T-helper 2 cell treated with Interferon-gamma antibody and Interleukin-4, amounts not matched to agents 5 μg/mL and 100 μg/mL, for 36 hours (primary cell): ENCODE measurements around the gene WDTC1.

ENCODE experiments used
- DNase-seq: peaks from one replicate; pipeline ENCODE4 v3.0.0; 2021; ENCODE audit warnings: low spot score
- H3K27ac Mint-ChIP-seq: one replicate; pipeline ENCODE4 v1.8.0; 2021; ENCODE audit warnings: mild to moderate bottlenecking, mixed read lengths
- H3K27me3 Mint-ChIP-seq: one replicate; pipeline ENCODE4 v1.8.0; 2021; ENCODE audit warnings: low read depth, mixed read lengths
- H3K36me3 Mint-ChIP-seq: one replicate; pipeline ENCODE4 v1.8.0; 2021; ENCODE audit warnings: low read depth, mixed read lengths
- H3K4me1 Mint-ChIP-seq: one replicate; pipeline ENCODE4 v1.8.0; 2021; ENCODE audit warnings: low read depth, mixed read lengths
- H3K4me3 Mint-ChIP-seq: one replicate; pipeline ENCODE4 v1.8.0; 2022; ENCODE audit warnings: mild to moderate bottlenecking, moderate library complexity, mixed read lengths
- H3K9me3 Mint-ChIP-seq: one replicate; pipeline ENCODE4 v1.8.0; 2021; ENCODE audit warnings: mixed read lengths

The WDTC1 gene

DNA sequence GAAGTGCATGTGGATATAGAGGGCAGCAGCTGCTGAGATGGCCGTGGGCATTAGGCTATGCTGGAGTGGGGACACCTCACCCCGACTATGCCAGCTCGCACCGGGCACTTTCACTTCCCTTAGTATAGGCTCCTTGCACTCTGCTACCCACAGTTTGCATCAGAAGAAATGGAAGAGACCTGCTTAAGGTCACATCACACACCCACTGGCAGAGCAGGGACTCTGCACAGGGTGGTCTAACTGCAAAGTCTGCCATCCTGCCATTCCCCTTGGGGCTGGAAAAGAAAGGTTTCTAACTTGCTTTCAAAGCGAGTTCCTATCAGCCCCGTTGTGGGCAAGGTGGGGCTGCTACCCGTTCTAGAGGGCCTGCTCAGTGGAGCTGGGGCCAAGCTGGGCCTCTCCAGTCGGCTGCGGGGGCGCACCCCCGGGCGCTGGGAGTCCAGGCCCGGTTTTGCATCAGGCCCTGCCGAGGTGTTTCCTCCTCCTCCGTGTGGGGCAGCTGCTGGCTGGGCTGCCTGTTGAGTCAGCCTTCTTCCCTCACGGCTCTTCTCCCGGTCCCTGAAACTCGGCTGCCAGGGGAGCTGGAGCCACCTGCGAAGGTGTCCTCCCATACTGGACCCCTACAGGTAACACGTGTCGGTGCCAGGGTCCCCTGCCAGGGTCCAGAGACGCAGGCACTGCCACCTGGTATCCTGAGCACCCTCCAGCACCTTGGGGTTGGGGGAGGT lies 107.3 kb downstream of the WDTC1 start, which contains the start of gene SYTL1:
SYTL1 (plus strand) TSS at position 498 of the 728 bp plus-strand sequence. CDS start 3,313 bp downstream, outside the sequence.
- peak; percentile 69 for DNase-seq
- no peaks in the 10 kb centered on the region for H3K27me3 Mint-ChIP-seq
- H3K4me3 Mint-ChIP-seq, result peak within 1 kb of the TSS; percentile 85
- peaks cover 23% of the 10 kb centered on the region for H3K36me3 Mint-ChIP-seq
- H3K4me1 Mint-ChIP-seq, result peaks cover 36% of the 10 kb centered on the region
- no peaks in the 10 kb centered on the region for H3K9me3 Mint-ChIP-seq
- peak within 1 kb of the TSS; percentile 86 for H3K27ac Mint-ChIP-seq

DNA sequence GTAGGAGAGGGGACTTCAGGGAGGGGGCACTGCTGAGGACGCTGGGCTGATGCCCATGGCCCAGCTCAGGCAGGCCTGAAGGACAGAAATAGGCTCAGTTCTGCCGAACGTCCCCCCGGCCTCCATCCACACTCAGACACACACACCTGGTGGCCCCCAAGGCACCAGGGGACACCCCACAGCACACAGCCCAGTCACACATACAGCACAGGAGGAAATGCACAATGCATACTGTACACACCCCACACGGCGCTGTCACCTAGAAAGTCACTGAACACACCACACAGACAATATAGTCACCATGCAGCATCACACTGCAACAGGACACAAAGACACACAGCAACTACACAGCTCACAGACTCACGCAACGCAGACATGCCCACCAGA lies 108.0 kb downstream of the WDTC1 start:
- peaks cover 25% of the 10 kb centered on the region for H3K36me3 Mint-ChIP-seq

DNA sequence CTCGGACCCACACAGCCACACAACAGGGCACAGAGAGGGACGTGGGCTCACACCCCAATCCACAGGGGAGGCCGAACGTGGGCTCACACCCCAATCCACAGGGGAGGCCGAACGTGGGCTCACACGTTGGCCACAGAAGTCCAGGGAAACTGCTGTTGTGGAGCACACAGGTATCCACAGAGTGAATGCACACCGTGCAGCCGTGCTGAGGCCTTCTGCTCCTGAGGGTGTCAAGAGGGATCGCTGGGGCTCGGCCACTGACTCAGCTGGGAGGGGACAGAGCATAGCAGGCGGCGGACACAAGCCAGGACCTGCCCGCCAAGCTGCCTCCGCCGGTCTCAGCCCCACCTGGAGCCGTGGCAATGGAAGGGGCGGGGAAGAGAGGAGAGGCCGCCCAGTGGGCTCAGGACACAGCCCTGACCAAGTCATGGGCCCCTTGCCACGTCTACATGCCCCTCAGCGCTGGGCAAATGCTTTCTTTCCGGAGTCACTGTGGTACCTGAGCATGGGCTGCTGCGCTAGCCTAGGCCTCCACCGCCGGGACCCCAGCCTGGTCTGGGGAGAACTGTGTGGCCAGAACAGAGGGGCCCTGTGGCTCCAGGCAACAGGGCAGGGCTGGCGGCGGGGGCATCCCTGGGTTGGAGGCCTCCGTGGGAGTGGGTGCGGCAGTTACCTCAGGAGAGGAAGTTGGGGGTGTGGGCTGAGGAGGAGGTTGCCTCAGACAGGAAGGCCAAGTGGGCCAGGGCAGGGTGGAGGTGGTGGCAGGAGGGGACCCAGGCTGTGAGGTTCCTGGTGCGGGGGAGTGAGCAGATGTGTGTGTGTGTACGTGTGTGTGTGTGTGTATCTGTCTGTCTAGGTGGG lies 108.6 kb downstream of the WDTC1 start:
- Mint-ChIP-seq H3K9me3 (no peaks in the 10 kb centered on the region), H3K4me3 (peak overlapping the region; percentile 85), H3K27me3 (no peaks in the 10 kb centered on the region), H3K27ac (peak overlapping the region; percentile 86), H3K36me3 (peaks cover 29% of the 10 kb centered on the region), H3K4me1 (peaks cover 40% of the 10 kb centered on the region)
- peak; percentile 67 for DNase-seq

More for the DNA sequence above, 108.0 kb downstream of the WDTC1 start:
- H3K27me3 Mint-ChIP-seq, result no peaks in the 10 kb centered on the region
- DNase-seq, result peak; percentile 28
- peak overlapping the region; percentile 85 for H3K4me3 Mint-ChIP-seq
- H3K9me3 Mint-ChIP-seq, result no peaks in the 10 kb centered on the region
- peaks cover 38% of the 10 kb centered on the region for H3K4me1 Mint-ChIP-seq
- H3K27ac Mint-ChIP-seq, result peak overlapping the region; percentile 86

DNA sequence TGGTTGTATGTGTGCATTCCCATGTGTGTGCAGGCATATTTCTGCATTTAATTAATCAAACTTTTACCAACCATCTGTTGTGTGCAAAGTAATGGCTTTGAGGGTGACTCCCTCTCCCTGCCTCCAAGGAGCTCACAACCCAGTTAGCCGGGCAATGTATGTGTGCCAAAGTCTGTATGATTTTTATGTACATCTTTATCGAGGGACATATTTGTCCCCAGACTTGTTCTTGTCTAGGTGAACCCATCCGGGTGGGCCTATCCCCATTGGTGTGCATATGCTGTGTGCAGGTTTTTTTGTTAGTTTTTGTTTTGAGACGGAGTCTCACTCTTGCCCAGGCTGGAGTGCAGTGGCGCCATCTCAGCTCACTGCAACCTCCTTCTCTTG lies 109.2 kb downstream of the WDTC1 start:
- Mint-ChIP-seq H3K9me3 (no peaks in the 10 kb centered on the region), H3K4me1 (peaks cover 40% of the 10 kb centered on the region), H3K36me3 (peaks cover 29% of the 10 kb centered on the region), H3K27me3 (no peaks in the 10 kb centered on the region), H3K4me3 (peak overlapping the region; percentile 85), H3K27ac (peak overlapping the region; percentile 86)
- no peak for DNase-seq

DNA sequence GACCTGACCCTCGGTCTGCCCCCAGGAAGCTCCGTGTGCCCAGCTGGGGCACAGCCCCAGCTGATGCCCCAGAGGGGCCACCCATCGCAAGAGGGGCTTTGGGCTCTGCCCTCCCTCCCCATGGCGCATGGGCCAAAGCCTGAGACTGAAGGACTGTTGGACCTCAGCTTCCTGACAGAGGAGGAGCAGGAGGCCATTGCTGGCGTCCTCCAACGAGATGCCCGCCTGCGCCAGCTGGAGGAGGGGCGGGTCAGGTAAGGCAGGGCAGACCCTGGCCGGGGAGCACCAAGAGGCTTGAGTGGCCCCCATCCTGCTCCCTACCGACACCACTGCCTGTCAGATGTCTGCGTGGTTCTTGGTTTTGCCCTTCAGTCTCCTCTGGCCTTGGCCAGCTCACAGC lies 110.8 kb downstream of the WDTC1 start:
- H3K4me1 Mint-ChIP-seq, result peaks cover 32% of the 10 kb centered on the region

DNA sequence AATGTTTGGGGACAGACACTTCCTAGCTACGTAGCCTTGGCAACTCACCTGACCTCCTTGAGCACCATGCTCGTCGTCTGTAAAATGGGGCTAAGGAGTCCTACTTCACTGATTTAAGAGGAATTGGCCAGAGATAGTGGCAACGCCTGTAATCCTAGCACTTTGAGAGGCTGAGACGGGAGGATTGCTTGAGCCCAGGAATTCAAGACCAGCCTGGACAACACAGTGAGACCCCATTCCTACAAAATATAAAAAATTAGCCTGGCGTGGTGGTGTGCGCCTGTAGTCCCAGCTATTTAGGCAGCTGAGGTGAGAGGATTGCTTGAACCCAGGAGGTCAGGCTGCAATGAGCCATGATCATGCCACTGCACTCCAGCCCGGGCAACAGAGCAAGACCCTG lies 111.9 kb downstream of the WDTC1 start:
- Mint-ChIP-seq H3K27me3 (no peaks in the 10 kb centered on the region), H3K27ac (peak overlapping the region; percentile 52)

More for the DNA sequence above, 110.8 kb downstream of the WDTC1 start:
- H3K4me3 Mint-ChIP-seq, result peak overlapping the region; percentile 71
- H3K9me3 Mint-ChIP-seq, result no peaks in the 10 kb centered on the region
- DNase-seq, result no peak
- H3K27me3 Mint-ChIP-seq, result no peaks in the 10 kb centered on the region
- H3K36me3 Mint-ChIP-seq, result peaks cover 28% of the 10 kb centered on the region
- no peak overlapping the region for H3K27ac Mint-ChIP-seq

DNA sequence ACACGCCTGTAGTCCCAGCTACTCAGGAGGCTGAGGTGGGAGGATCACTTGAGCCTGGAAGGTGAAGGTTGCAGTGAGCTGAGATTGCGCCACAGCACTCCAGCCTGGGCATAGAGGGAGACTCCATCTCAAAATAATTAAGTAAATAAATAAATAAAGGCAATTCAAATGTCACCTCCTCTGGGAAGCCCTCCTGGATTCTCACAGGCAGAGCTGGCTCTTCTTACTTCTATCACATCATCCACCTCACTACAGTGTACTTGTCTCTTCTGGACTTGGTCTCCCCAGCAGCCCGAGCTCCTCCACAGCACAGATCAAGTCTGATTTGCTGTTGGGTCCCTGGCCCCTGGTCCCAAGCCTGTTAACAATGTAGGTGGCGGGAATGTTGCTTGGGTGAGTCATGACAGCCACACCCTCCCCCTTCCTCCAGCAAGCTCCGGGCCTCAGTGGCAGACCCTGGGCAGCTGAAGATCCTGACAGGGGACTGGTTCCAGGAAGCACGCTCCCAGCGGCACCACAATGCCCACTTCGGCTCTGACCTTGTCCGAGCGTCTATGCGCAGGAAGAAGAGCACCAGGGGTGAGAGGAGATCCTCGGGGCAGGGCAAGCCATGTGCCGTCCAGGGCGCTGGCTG lies 112.7 kb downstream of the WDTC1 start:
- no peak for DNase-seq
- Mint-ChIP-seq H3K4me1 (peaks cover 23% of the 10 kb centered on the region), H3K9me3 (no peaks in the 10 kb centered on the region), H3K27ac (no peak overlapping the region), H3K36me3 (peaks cover 33% of the 10 kb centered on the region), H3K4me3 (no peak overlapping the region), H3K27me3 (no peaks in the 10 kb centered on the region)

More for the DNA sequence above, 111.9 kb downstream of the WDTC1 start:
- peaks cover 26% of the 10 kb centered on the region for H3K4me1 Mint-ChIP-seq
- H3K36me3 Mint-ChIP-seq, result peaks cover 31% of the 10 kb centered on the region
- no peaks in the 10 kb centered on the region for H3K9me3 Mint-ChIP-seq
- no peak for DNase-seq
- H3K4me3 Mint-ChIP-seq, result peak overlapping the region; percentile 59

DNA sequence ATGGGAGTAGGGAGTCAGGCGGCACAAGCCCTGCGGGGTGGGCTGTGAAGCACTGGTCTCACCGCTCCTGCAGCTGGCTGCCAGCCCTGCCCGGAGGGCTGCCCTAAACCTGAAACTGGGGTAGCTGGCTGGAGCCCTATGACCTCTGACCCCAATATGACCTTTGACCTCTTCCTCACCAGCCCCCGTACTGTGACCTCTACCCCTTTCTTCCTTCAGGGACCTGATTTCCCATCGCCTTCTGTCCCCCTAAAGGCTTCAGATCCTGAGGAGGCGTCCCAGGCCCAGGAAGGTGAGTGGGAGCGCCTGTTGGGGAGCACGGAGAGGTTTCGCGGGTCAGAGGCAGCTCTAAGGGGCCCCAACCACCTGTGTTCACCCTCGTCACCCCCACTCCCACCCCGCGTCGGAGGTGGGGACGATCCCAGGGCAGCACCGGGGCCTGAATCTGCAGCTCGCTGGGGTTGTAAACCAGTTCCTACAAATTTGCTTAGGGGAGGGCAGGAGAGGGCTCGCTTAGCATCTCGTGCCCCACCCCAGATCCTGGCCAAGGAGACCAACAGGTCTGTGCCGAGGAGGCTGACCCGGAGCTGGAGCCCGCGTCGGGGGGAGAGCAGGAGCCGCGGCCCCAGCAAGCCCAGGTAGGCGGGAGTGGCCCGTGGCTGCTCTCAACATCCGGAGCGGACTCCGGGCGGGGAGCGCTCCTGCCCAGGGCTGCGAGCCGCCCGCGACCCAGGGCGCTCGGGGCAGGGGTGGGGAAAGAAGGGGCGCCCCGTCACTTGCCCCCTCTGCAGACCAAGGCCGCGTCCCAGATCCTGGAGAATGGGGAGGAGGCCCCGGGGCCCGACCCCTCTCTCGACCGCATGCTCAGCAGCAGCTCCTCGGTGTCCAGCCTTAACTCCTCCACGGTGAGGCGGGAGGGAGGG lies 114.7 kb downstream of the WDTC1 start:
- Mint-ChIP-seq H3K27ac (no peak overlapping the region), H3K4me3 (peak overlapping the region; percentile 46), H3K36me3 (peaks cover 25% of the 10 kb centered on the region), H3K27me3 (no peaks in the 10 kb centered on the region), H3K9me3 (no peaks in the 10 kb centered on the region), H3K4me1 (peaks cover 12% of the 10 kb centered on the region)
- DNase-seq, result peak; percentile 21

DNA sequence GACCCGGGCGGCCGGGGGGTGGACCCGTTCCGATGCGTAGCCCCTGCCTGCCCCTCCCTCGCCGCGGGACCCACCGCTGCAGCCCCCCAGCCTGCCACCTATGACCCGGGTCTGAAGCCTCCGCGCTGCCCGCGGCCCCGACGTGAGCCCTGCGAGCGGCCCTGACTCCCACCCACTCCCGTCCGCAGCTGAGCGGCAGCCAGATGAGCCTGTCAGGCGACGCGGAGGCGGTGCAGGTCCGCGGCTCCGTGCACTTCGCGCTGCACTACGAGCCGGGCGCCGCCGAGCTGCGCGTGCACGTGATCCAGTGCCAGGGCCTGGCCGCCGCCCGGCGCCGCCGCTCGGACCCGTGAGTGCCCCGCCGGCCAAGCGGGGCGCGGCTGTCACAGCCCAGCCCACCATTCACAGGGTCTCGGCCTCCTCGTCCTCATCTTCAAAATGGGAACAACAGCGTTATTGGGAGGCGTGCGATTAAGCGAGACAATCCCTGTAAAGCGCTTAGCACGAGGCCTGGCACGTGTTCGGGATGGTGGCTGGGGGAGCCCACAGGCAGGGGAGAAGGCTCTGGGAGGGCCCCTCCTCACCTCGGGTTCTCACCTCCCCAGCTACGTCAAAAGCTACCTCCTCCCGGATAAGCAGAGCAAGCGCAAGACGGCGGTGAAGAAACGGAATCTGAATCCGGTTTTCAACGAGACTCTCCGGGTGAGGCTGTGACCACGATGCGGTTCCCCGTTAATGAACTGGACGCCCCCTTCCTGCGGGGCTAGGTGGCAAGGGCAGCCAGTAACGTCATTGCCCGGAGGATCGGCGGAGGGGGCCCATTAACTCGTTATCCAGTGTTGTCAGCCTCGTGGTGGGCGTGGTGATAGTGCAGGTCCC lies 115.6 kb downstream of the WDTC1 start:
- DNase-seq, result no peak
- no peaks in the 10 kb centered on the region for H3K9me3 Mint-ChIP-seq
- peaks cover 9% of the 10 kb centered on the region for H3K4me1 Mint-ChIP-seq
- no peak overlapping the region for H3K27ac Mint-ChIP-seq
- H3K4me3 Mint-ChIP-seq, result no peak overlapping the region
- H3K36me3 Mint-ChIP-seq, result peaks cover 21% of the 10 kb centered on the region
- H3K27me3 Mint-ChIP-seq, result no peaks in the 10 kb centered on the region

DNA sequence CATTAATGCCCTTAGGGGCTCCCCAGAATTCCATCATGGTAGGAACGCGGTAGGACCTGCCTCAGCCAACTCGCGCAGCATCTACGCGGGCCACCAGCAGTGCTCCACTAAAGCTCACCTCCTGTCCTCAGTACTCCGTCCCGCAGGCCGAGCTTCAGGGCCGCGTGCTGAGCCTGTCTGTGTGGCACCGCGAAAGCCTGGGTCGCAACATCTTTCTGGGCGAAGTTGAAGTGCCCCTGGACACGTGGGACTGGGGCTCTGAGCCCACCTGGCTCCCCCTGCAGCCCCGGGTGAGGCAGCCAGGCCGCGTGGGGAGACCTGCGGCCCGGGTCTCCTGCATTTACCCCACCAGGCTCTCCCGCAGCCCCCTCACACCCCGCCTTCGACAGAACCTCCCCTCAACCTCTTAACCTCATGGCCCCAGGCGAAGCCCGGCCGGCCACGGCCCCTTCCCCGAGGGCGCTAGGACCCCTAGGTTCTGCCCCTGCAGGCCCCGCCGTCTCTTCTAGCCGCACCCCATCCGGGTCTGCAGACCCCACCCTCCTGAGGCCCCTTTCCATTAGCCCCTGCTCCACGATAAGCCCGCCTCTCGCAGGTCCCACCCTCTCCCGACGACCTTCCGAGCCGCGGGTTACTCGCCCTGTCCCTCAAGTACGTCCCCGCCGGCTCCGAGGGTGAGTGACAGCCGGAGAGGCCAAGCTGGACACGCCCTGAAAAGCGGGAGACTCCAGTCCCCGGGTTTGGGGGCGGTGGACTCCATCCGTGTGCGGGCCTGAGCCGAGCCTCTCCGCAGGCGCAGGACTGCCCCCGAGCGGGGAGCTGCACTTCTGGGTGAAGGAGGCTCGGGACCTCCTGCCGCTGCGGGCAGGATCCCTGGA lies 116.5 kb downstream of the WDTC1 start:
- H3K27ac Mint-ChIP-seq, result no peak overlapping the region
- no peak for DNase-seq
- H3K27me3 Mint-ChIP-seq, result no peaks in the 10 kb centered on the region
- peaks cover 19% of the 10 kb centered on the region for H3K36me3 Mint-ChIP-seq
- peaks cover 11% of the 10 kb centered on the region for H3K4me1 Mint-ChIP-seq
- H3K4me3 Mint-ChIP-seq, result no peak overlapping the region
- H3K9me3 Mint-ChIP-seq, result no peaks in the 10 kb centered on the region

DNA sequence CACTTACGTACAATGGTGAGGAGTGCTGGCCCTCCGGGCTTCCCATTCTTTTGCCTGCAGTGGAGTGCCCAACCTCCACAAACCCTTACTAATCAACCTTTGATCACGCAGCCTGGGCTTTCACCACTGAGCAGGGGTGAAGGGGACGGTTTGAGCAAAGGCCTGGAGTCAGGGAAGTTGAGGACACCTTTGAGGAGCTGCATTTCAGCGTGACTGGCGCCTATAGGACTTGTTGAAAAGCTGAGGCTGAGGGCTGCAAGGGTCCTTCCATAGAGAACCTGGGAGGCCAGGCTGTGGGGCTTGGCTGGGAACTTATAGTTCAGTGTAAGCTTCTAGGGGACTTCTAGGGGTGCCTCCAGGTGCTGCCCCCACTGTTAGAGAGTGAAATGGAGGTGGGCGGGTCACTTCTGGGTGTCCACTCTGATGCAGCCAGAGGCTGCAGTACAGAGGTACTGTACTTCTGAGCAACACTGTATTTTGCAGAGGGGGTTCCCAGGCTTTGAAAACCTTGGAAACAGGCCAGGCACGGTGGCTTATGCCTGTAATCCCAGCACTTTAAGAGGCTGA lies 117.2 kb downstream of the WDTC1 start:
- Mint-ChIP-seq H3K4me1 (peaks cover 6% of the 10 kb centered on the region), H3K9me3 (no peaks in the 10 kb centered on the region), H3K4me3 (no peak overlapping the region), H3K27ac (no peak overlapping the region), H3K36me3 (peaks cover 14% of the 10 kb centered on the region), H3K27me3 (no peaks in the 10 kb centered on the region)
- no peak for DNase-seq
